Measurements from ENCODE around the gene LRRC9.

DNA sequence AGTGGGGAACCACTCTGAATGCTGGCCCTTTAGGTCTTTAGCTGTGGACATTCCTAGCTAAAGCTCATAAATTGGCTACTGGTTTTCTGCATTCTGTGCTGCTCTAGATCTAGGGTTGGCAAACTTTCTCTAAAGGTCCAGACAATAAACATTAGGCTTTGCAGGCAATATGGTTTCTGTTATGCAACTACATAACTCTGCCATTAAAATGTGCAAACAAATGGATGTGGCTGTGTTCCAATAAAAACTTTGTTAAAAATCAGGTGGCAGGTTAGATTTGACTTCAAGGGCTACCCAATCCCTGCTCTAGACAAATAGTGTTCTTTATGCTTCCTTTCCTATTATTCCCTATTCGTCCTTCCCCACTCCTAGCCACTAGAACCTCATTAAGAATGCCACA, 6.8 kb upstream of the LRRC9 start:
- TF ChIP-seq, protein P1, sequence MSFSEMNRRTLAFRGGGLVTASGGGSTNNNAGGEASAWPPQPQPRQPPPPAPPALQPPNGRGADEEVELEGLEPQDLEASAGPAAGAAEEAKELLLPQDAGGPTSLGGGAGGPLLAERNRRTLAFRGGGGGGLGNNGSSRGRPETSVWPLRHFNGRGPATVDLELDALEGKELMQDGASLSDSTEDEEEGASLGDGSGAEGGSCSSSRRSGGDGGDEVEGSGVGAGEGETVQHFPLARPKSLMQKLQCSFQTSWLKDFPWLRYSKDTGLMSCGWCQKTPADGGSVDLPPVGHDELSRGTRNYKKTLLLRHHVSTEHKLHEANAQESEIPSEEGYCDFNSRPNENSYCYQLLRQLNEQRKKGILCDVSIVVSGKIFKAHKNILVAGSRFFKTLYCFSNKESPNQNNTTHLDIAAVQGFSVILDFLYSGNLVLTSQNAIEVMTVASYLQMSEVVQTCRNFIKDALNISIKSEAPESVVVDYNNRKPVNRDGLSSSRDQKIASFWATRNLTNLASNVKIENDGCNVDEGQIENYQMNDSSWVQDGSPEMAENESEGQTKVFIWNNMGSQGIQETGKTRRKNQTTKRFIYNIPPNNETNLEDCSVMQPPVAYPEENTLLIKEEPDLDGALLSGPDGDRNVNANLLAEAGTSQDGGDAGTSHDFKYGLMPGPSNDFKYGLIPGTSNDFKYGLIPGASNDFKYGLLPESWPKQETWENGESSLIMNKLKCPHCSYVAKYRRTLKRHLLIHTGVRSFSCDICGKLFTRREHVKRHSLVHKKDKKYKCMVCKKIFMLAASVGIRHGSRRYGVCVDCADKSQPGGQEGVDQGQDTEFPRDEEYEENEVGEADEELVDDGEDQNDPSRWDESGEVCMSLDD (CRISPR knock-in tag; IDR thresholded peaks at IDR 0.05; ENCODE audit: borderline replicate concordance) = no peak
- TF ChIP-seq, protein P2, sequence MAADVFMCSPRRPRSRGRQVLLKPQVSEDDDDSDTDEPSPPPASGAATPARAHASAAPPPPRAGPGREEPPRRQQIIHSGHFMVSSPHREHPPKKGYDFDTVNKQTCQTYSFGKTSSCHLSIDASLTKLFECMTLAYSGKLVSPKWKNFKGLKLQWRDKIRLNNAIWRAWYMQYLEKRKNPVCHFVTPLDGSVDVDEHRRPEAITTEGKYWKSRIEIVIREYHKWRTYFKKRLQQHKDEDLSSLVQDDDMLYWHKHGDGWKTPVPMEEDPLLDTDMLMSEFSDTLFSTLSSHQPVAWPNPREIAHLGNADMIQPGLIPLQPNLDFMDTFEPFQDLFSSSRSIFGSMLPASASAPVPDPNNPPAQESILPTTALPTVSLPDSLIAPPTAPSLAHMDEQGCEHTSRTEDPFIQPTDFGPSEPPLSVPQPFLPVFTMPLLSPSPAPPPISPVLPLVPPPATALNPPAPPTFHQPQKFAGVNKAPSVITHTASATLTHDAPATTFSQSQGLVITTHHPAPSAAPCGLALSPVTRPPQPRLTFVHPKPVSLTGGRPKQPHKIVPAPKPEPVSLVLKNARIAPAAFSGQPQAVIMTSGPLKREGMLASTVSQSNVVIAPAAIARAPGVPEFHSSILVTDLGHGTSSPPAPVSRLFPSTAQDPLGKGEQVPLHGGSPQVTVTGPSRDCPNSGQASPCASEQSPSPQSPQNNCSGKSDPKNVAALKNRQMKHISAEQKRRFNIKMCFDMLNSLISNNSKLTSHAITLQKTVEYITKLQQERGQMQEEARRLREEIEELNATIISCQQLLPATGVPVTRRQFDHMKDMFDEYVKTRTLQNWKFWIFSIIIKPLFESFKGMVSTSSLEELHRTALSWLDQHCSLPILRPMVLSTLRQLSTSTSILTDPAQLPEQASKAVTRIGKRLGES (CRISPR knock-in tag; IDR thresholded peaks at IDR 0.05; ENCODE audit: borderline replicate concordance) = no peak
- TF ChIP-seq GATAD2A (CRISPR knock-in tag; IDR thresholded peaks at IDR 0.05) = no peak
- no peak for TF ChIP-seq POLR2A (IDR thresholded peaks at IDR 0.05; ENCODE audit: insufficient read depth in 1 of 2, low read depth in 2 of 2, low read length in 2 of 2)
- no peak for TF ChIP-seq FOXM1 (CRISPR knock-in tag; IDR thresholded peaks at IDR 0.05)
- TF ChIP-seq NR2C2 (CRISPR knock-in tag; IDR thresholded peaks at IDR 0.05; ENCODE audit: borderline replicate concordance) = no peak
- no peak for TF ChIP-seq ZNF816 (CRISPR knock-in tag; IDR thresholded peaks at IDR 0.05; ENCODE audit: borderline replicate concordance)
- TF ChIP-seq ZNF234 (CRISPR knock-in tag; conservative IDR thresholded peaks at IDR 0.05) = no peak
- TF ChIP-seq, protein P3, sequence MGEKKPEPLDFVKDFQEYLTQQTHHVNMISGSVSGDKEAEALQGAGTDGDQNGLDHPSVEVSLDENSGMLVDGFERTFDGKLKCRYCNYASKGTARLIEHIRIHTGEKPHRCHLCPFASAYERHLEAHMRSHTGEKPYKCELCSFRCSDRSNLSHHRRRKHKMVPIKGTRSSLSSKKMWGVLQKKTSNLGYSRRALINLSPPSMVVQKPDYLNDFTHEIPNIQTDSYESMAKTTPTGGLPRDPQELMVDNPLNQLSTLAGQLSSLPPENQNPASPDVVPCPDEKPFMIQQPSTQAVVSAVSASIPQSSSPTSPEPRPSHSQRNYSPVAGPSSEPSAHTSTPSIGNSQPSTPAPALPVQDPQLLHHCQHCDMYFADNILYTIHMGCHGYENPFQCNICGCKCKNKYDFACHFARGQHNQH (CRISPR knock-in tag; IDR thresholded peaks at IDR 0.05) = no peak
- TF ChIP-seq EHMT2 (IDR thresholded peaks at IDR 0.05; ENCODE audit: borderline replicate concordance, low read depth, low read length) = no peak

Data from HepG2 (cell line).